GM18498 (cell line): ENCODE results near the gene SH3BGRL2.
A peak's percentile ranks its signal among the peaks of the same experiment; 100 is the strongest.
"Not testable (repeated sequence)": the region's sequence is repeated elsewhere in the genome, so short reads cannot be mapped to it uniquely, and the experiment has no call there.

Source experiments
- ATAC-seq: cut with Tn5 transposase; IDR thresholded peaks from one replicate; pipeline ENCODE4 v1.9.1; 2021; ENCODE audit warnings: mild to moderate bottlenecking, moderate library complexity; ENCODE audit not compliant: unreplicated experiment

The SH3BGRL2 gene

GRCh38 chr6:79613912-79614311 is 17.2 kb upstream of the SH3BGRL2 start:
- peak; percentile 34 for ATAC-seq

GRCh38 chr6:79614326-79615305 is 16.5 kb upstream of the SH3BGRL2 start:
- ATAC-seq: peak; percentile 74

GRCh38 chr6:79617518-79617941 is 13.6 kb upstream of the SH3BGRL2 start:
- ATAC-seq: no peak

- not testable (repeated sequence) for ATAC-seq
These were observed 12.7 kb upstream of the SH3BGRL2 start for GRCh38 chr6:79618425-79618824.

- no peak for ATAC-seq
These were observed 9.6 kb upstream of the SH3BGRL2 start for GRCh38 chr6:79621579-79621978.

- ATAC-seq: no peak
These were observed 8.8 kb upstream of the SH3BGRL2 start for GRCh38 chr6:79622364-79622763.

GRCh38 chr6:79623106-79623505 is 8.0 kb upstream of the SH3BGRL2 start:
- no peak for ATAC-seq

GRCh38 chr6:79625746-79626145 is 5.4 kb upstream of the SH3BGRL2 start:
- ATAC-seq: no peak

- no peak for ATAC-seq
These were observed 4.3 kb upstream of the SH3BGRL2 start for GRCh38 chr6:79626811-79627210.

- peak; percentile 42 for ATAC-seq
These were observed 3.7 kb upstream of the SH3BGRL2 start for GRCh38 chr6:79627422-79627821.

- ATAC-seq: no peak
These were observed 2.5 kb upstream of the SH3BGRL2 start for GRCh38 chr6:79628466-79629288.

- no peak for ATAC-seq
These were observed 698 bp upstream of the SH3BGRL2 start for GRCh38 chr6:79630380-79630882.

- ATAC-seq: no peak
These were observed 604 bp downstream of the SH3BGRL2 start for GRCh38 chr6:79631693-79632172.

- ATAC-seq: no peak
These were observed 1.5 kb downstream of the SH3BGRL2 start for GRCh38 chr6:79632580-79632979.

- no peak for ATAC-seq
These were observed 3.5 kb downstream of the SH3BGRL2 start for GRCh38 chr6:79634491-79635231.

- ATAC-seq: no peak
These were observed 4.1 kb downstream of the SH3BGRL2 start for GRCh38 chr6:79635232-79635543.

GRCh38 chr6:79636673-79637072 is 5.5 kb downstream of the SH3BGRL2 start:
- no peak for ATAC-seq

GRCh38 chr6:79640146-79641111 is 9.3 kb downstream of the SH3BGRL2 start:
- no peak for ATAC-seq

- ATAC-seq: no peak
These were observed 14.9 kb downstream of the SH3BGRL2 start for GRCh38 chr6:79646006-79646405.

GRCh38 chr6:79646561-79646960 is 15.4 kb downstream of the SH3BGRL2 start:
- no peak for ATAC-seq
